ENCODE data around the gene PAPPA2.

DNA sequence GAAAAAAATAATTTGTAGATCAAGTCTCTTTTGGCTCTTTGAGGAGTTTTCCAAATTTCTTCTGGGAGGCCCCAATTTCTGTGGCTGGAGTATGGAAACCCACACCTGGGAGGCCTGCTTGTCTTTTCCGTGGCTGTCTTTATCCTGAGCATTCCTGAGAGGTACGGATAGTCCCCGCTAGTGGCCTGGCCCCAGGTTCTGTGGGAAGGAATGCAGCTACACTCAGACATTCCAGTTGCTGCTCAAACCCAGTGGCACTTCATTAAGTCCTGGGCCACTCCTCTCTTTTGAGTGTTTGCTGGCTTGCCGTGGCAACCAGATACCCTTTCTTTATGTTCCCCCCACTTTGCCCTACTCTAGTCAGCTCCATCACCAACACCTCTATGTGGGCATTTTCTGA lies 391.1 kb downstream of the PAPPA2 start:
- TF ChIP-seq CTCF (IDR thresholded peaks at IDR 0.05) (no peak), POLR2A (IDR thresholded peaks at IDR 0.05) (no peak)
